Right lobe of liver (tissue), 6 donors: ENCODE measurements around the gene ANO6. TPM values are rescaled to one million over a fixed set of nuclear protein-coding genes. Genes with fewer than 3 reads are reported as not detected.
"Not testable (repeated sequence)": the region's sequence is repeated elsewhere in the genome, so short reads cannot be mapped to it uniquely, and the experiment has no call there.

Experiments
- ATAC-seq, 4 donors: fragments of 200-7000 bp; cut with Tn5 transposase; one replicate each; pipeline ENCODE4 v1.9.1; 2020; ENCODE audit warnings: mild to moderate bottlenecking in 4 of 4, moderate library complexity in 4 of 4
- DNase-seq, 3 donors: peaks; one replicate each; pipeline ENCODE4 v3.0.0-alpha.2; 2020
- H3K27ac ChIP-seq, 3 donors: fragments of 200-600 bp; one replicate each; pipeline ENCODE4 v1.8.0; 2022
- H3K27me3 ChIP-seq, 2 donors: fragments of 200-600 bp; one replicate each; pipeline ENCODE4 v1.8.0; 2022
- H3K36me3 ChIP-seq, 4 donors: fragments of 200-600 bp; sonication (generic) in 1 of 4; one replicate each; pipeline versions ENCODE4 v1.5.1 to v1.8.0; 2017 to 2022; ENCODE audit warnings: control low read depth in 1 of 4
- H3K4me1 ChIP-seq, 4 donors: fragments of 200-600 bp; sonication (generic) in 1 of 4; one replicate each; pipeline versions ENCODE4 v1.5.1 to v1.8.0; 2017 to 2022; ENCODE audit warnings: control low read depth in 1 of 4
- H3K4me3 ChIP-seq, 3 donors: fragments of 200-600 bp; one replicate each; pipeline ENCODE4 v1.8.0; 2022
- H3K9me3 ChIP-seq, 4 donors: fragments of 200-600 bp; sonication (generic) in 1 of 4; one replicate each; pipeline versions ENCODE4 v1.5.1 to v1.8.0; 2017 to 2022; ENCODE audit warnings: control low read depth in 1 of 4
- POLR2A ChIP-seq: fragments of 450-650 bp; IDR thresholded peaks from one replicate; pipeline ENCODE4 v1.6.1; 2017; ENCODE audit warnings: antibody characterized with exemption, mild to moderate bottlenecking
- WGBS: methylation state at CpG from one replicate; pipeline ENCODE4 v1.1.6; 2018; ENCODE audit warnings: low coverage, low lambda C conversion rate; ENCODE audit not compliant: insufficient coverage; ENCODE audit errors: missing lambda C conversion rate; 5-methylcytosine and 5-hydroxymethylcytosine counted together
- intact Hi-C, 2 donors: fragments of 100-400 bp; cut with DNase I; formaldehyde crosslinking; loops; one replicate each; pipeline versions ENCODE4 v1.11.2 to v1.14.1; 2022
- long read RNA-seq: library from polyadenylated mRNA; unstranded; transcript quantifications from one replicate; pipeline ENCODE4 v2.0.0, GENCODE V29; 2019
- total RNA-seq, 6 experiments: library from RNA; depleted of rRNA in 2 of 6; stranded (reverse); fragments of >200 nt in 2 of 6; fragmentation: NEBNext Ultra II Directional in 3 of 6; extraction: Animal tissue kit (Norgen Biotek cat#: 25700) in 3 of 6; gene quantifications; one replicate each; pipeline versions ENCODE4 v1.1.0 to v1.2.4, GENCODE V29; 2016 to 2023
- TF ChIP-seq, protein P1 (sequence below), 4 donors: fragments of 200-600 bp in 3 of 4; fragments of 450-650 bp in 1 of 4; IDR thresholded peaks; one replicate each; pipeline versions ENCODE4 v1.5.1 to v1.8.0; 2016 to 2022; ENCODE audit warnings: antibody characterized with exemption in 4 of 4, mild to moderate bottlenecking in 2 of 4
- donor health status: DM: no; HTN: yes; CAD: no.
- donor health status: DM: no; HTN: no; CAD: no.
- donor health status: DM: no; HTN: no; CAD: no.
- donor health status: DM: no; HTN: yes; CAD: no.
- donor health status: DM: no; HTN: yes; CAD: no.

ANO6 gene
- total RNA-seq, result 10 to 100 TPM; 41.8 to 78.5 (median 48.9) TPM
- long read RNA-seq, partial matches to known transcripts, result 7 of 10 reads
- long read RNA-seq, other reads (novel, unspliced or antisense), result 3 of 10 reads

GRCh38 chr12:45215419-45216229 lies at the start of gene ANO6:
Gene ANO6 (plus strand): TSS chr12:45216095. CDS start chr12:45216322, 227 bp downstream.
- intact Hi-C loops, result no loop called here
- peak; percentile 91 to 96 (median 96) for DNase-seq

GRCh38 chr12:45168976-45169375 lies 46.9 kb upstream of the ANO6 start:
- TF ChIP-seq POLR2A, result no peak
- TF ChIP-seq, protein P1, sequence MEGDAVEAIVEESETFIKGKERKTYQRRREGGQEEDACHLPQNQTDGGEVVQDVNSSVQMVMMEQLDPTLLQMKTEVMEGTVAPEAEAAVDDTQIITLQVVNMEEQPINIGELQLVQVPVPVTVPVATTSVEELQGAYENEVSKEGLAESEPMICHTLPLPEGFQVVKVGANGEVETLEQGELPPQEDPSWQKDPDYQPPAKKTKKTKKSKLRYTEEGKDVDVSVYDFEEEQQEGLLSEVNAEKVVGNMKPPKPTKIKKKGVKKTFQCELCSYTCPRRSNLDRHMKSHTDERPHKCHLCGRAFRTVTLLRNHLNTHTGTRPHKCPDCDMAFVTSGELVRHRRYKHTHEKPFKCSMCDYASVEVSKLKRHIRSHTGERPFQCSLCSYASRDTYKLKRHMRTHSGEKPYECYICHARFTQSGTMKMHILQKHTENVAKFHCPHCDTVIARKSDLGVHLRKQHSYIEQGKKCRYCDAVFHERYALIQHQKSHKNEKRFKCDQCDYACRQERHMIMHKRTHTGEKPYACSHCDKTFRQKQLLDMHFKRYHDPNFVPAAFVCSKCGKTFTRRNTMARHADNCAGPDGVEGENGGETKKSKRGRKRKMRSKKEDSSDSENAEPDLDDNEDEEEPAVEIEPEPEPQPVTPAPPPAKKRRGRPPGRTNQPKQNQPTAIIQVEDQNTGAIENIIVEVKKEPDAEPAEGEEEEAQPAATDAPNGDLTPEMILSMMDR (IDR thresholded peaks at IDR 0.05), result no peak
- WGBS, result 88% methylated on average over 2 of the region's 2 CpGs
- no peaks in the 10 kb centered on the region for H3K36me3 ChIP-seq
- H3K9me3 ChIP-seq, result peaks cover 0 to under 1% (median 0%) of the 10 kb centered on the region in 4 donors
- ATAC-seq (no peak), DNase-seq (no peak)
- no peak overlapping the region for H3K4me3 ChIP-seq
- intact Hi-C loops, result no loop called here
- H3K27me3 ChIP-seq, result no peaks in the 10 kb centered on the region
- H3K4me1 ChIP-seq, result no peaks in the 10 kb centered on the region
- no peak overlapping the region for H3K27ac ChIP-seq

More at GRCh38 chr12:45215419-45216229, at the start of gene ANO6:
- peak; percentile 86 for TF ChIP-seq POLR2A
- TF ChIP-seq, protein P1 (IDR thresholded peaks at IDR 0.05), result peak in 2 of 4 donors; percentile 14 to 27
- peak within 1 kb of the TSS; percentile 74 to 80 (median 77) for H3K4me3 ChIP-seq
- peak; percentile 80 to 92 (median 88) for ATAC-seq
- 0% methylated on average over 36 of the region's 62 CpGs for WGBS
- no peaks in the 10 kb centered on the region for H3K27me3 ChIP-seq
- no peaks in the 10 kb centered on the region for H3K36me3 ChIP-seq
- H3K4me1 ChIP-seq, result peaks cover 0 to 36% (median 14%) of the 10 kb centered on the region in 4 donors
- peak within 1 kb of the TSS; percentile 95 to 96 (median 95) for H3K27ac ChIP-seq
- H3K9me3 ChIP-seq, result no peaks in the 10 kb centered on the region

GRCh38 chr12:45170456-45171042 lies 45.3 kb upstream of the ANO6 start:
- WGBS, result 49% methylated on average over 3 of the region's 3 CpGs
- H3K4me1 ChIP-seq, result no peaks in the 10 kb centered on the region
- no peaks in the 10 kb centered on the region for H3K27me3 ChIP-seq
- no peaks in the 10 kb centered on the region for H3K36me3 ChIP-seq
- ATAC-seq (peak; percentile 95 to 97 (median 96)), DNase-seq (peak; percentile 79 to 81 (median 79))
- TF ChIP-seq, protein P1 (IDR thresholded peaks at IDR 0.05), result peak; percentile 73 to 94 (median 90)
- TF ChIP-seq POLR2A, result no peak
- H3K4me3 ChIP-seq, result no peak overlapping the region
- H3K9me3 ChIP-seq, result no peaks in the 10 kb centered on the region
- H3K27ac ChIP-seq, result no peak overlapping the region
- intact Hi-C loops, result no loop called here

DNA sequence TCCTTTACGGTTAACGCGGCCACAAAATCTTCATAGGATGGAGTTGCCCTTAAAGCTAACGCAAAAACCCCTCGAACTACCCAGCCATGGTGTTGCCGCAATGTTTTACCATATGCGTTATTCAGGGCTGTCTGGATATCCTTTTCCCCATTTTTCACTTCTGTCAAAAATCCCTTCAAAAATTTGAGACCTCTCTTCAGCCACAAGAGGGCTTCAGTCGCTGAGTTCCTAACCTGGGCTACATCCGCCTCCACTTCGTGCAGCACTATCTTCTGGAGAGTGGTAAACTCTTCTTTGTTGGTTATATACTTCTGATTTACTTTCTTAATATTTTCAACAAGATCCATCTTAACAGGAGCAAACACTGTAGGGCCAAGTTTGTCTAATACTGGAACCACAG lies 42.6 kb upstream of the ANO6 start:
- WGBS, result 76% methylated on average over 10 of the region's 10 CpGs
- DNase-seq, H3K27me3 ChIP-seq, intact Hi-C loops, H3K27ac ChIP-seq, H3K36me3 ChIP-seq, H3K4me1 ChIP-seq, H3K4me3 ChIP-seq, H3K9me3 ChIP-seq: not testable (repeated sequence)
- TF ChIP-seq, protein P1 (IDR thresholded peaks at IDR 0.05), result peak; percentile 29 to 44 (median 42)
- ATAC-seq, result peak; percentile 80 to 87 (median 83)
